GOT3 (cell line): Measurements from ENCODE around the gene BTBD10.

Experiments used
- DNase-seq: peaks from one replicate; lab custom pipeline; 2025; ENCODE audit warnings: mixed read lengths; lab: John Stamatoyannopoulos, UW

Gene BTBD10

GRCh38 chr11:13373216-13373615 is 89.8 kb downstream of the BTBD10 start:
- DNase-seq = no peak

GRCh38 chr11:13368041-13368446 is 95.0 kb downstream of the BTBD10 start:
- DNase-seq = no peak

- DNase-seq = no peak
Measured at GRCh38 chr11:13367115-13367514, 95.9 kb downstream of the BTBD10 start.

- no peak for DNase-seq
Measured at GRCh38 chr11:13366266-13367026, 96.6 kb downstream of the BTBD10 start.

GRCh38 chr11:13364388-13364787 is 98.6 kb downstream of the BTBD10 start:
- DNase-seq = no peak

GRCh38 chr11:13362596-13363109 is 100.4 kb downstream of the BTBD10 start:
- no peak for DNase-seq

GRCh38 chr11:13358596-13359270 is 104.3 kb downstream of the BTBD10 start:
- DNase-seq = no peak

GRCh38 chr11:13357232-13357631 is 105.8 kb downstream of the BTBD10 start:
- DNase-seq = no peak

- no peak for DNase-seq
Measured at GRCh38 chr11:13355191-13355590, 107.8 kb downstream of the BTBD10 start.

GRCh38 chr11:13354335-13354734 is 108.7 kb downstream of the BTBD10 start:
- DNase-seq = no peak

- DNase-seq = no peak
Measured at GRCh38 chr11:13352711-13353110, 110.3 kb downstream of the BTBD10 start.

GRCh38 chr11:13349581-13349980 is 113.4 kb downstream of the BTBD10 start:
- DNase-seq = no peak

GRCh38 chr11:13349046-13349445 is 114.0 kb downstream of the BTBD10 start:
- DNase-seq = no peak

- no peak for DNase-seq
Measured at GRCh38 chr11:13348305-13348704, 114.7 kb downstream of the BTBD10 start.

- DNase-seq = no peak
Measured at GRCh38 chr11:13347901-13348300, 115.1 kb downstream of the BTBD10 start.

- DNase-seq = no peak
Measured at GRCh38 chr11:13346470-13346869, 116.6 kb downstream of the BTBD10 start.

GRCh38 chr11:13344818-13345217 is 118.2 kb downstream of the BTBD10 start:
- DNase-seq = no peak

- DNase-seq = no peak
Measured at GRCh38 chr11:13343931-13344717, 118.9 kb downstream of the BTBD10 start.

GRCh38 chr11:13343067-13343466 is 120.0 kb downstream of the BTBD10 start:
- no peak for DNase-seq

- no peak for DNase-seq
Measured at GRCh38 chr11:13341026-13341425, 122.0 kb downstream of the BTBD10 start.

- DNase-seq = no peak
Measured at GRCh38 chr11:13339195-13340153, 123.5 kb downstream of the BTBD10 start.
